ENCODE results near the gene CSHL1.
"Not testable (repeated sequence)": the region's sequence is repeated elsewhere in the genome, so short reads cannot be mapped to it uniquely, and the experiment has no call there.

DNA sequence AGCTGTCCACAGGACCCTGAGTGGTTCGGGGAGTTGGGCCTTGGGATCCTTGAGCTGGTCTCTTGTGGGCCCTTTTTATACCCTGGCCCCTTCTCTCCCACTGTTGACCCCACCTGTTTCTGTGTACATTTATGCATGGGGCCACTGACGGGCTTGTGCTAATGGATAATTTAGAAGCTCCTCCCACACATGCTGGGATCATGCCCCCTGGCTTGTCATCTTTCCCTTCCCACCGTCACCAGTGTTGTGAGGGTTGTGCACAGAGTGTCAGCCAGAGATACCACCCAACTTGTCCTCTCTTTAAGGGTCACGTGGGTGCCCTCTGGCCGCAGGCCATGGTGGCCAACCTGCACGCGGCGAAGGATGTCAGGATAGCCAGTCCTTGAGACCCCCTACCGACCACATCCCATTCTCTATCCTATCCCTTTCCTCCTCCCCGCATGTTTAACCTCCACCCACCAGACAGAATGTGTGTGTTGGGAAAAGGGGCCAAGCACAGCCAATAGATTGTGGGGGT is 7.8 kb upstream of the CSHL1 start, which contains the start of gene GH1:
- TF ChIP-seq, protein P1, sequence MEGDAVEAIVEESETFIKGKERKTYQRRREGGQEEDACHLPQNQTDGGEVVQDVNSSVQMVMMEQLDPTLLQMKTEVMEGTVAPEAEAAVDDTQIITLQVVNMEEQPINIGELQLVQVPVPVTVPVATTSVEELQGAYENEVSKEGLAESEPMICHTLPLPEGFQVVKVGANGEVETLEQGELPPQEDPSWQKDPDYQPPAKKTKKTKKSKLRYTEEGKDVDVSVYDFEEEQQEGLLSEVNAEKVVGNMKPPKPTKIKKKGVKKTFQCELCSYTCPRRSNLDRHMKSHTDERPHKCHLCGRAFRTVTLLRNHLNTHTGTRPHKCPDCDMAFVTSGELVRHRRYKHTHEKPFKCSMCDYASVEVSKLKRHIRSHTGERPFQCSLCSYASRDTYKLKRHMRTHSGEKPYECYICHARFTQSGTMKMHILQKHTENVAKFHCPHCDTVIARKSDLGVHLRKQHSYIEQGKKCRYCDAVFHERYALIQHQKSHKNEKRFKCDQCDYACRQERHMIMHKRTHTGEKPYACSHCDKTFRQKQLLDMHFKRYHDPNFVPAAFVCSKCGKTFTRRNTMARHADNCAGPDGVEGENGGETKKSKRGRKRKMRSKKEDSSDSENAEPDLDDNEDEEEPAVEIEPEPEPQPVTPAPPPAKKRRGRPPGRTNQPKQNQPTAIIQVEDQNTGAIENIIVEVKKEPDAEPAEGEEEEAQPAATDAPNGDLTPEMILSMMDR (IDR thresholded peaks at IDR 0.05; ENCODE audit: insufficient read depth, low read depth, low read length), result not testable (repeated sequence)
- TF ChIP-seq EZH2 (IDR thresholded peaks at IDR 0.05; ENCODE audit: insufficient read depth, low read length), result not testable (repeated sequence)
